GM12892 (cell line): ENCODE measurements around the gene RFTN1.

Experiments
- DNase-seq: peaks from one replicate; pipeline ENCODE4 v3.0.0; 2011; ENCODE audit not compliant: insufficient read length
- FAIRE-seq: peaks from 2 replicates; lab custom pipeline; 2011; peaks lifted over from hg19 to GRCh38; lab: Jason Lieb, UNC
- POLR2A ChIP-seq: IDR thresholded peaks from 2 replicates; pipeline ENCODE4 v1.6.1; 2011; ENCODE audit warnings: low read depth, low read length, control low read depth
- POLR2AphosphoS5 ChIP-seq: IDR thresholded peaks from 2 replicates; pipeline ENCODE4 v1.6.1; 2011; ENCODE audit warnings: low read depth, low read length, control low read depth
- TAF1 ChIP-seq: IDR thresholded peaks from 2 replicates; pipeline ENCODE4 v1.6.1; 2011; ENCODE audit warnings: low read depth, mild to moderate bottlenecking, control low read depth, low read length, borderline replicate concordance

RFTN1 gene

GRCh38 chr3:16423947-16424673, 89.4 kb downstream of the RFTN1 start:
- TF ChIP-seq TAF1, result no peak
- no peak for TF ChIP-seq POLR2A
- no peak for TF ChIP-seq POLR2AphosphoS5
- peak; percentile 38 for FAIRE-seq

GRCh38 chr3:16423298-16423697, 90.2 kb downstream of the RFTN1 start:
- TF ChIP-seq POLR2AphosphoS5, result no peak
- TF ChIP-seq TAF1, result no peak
- TF ChIP-seq POLR2A, result no peak
- DNase-seq (no peak), FAIRE-seq (no peak)

More at GRCh38 chr3:16423947-16424673, 89.4 kb downstream of the RFTN1 start:
- no peak for DNase-seq

GRCh38 chr3:16419640-16420241, 93.8 kb downstream of the RFTN1 start:
- FAIRE-seq (peak; percentile 81), DNase-seq (no peak)
- TF ChIP-seq POLR2AphosphoS5 (no peak), TAF1 (no peak), POLR2A (no peak)

- no peak for TF ChIP-seq TAF1
- FAIRE-seq (no peak), DNase-seq (no peak)
These were observed 95.4 kb downstream of the RFTN1 start for GRCh38 chr3:16417945-16418739.

GRCh38 chr3:16415911-16416476, 97.5 kb downstream of the RFTN1 start:
- TF ChIP-seq POLR2A (no peak), POLR2AphosphoS5 (no peak), TAF1 (no peak)
- no peak for FAIRE-seq
- DNase-seq, result no peak

DNA sequence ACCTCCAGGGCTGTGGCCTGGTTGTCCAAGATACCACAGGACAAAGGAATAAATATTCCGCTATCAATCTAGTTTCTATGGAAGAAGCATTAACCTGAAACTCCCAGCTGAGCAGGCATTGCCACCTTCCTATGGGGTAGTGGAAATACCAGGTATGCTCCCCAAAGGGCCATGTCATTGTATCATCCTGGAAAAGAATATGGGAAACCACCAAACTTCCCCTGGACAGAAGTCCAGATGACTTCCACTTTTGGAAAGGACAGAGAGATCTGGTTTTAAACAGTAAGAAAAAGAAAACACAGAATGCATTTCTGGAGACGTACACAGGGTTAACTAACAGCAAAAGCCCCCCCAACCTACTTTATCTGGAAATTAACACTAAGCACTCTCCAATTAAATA, 100.2 kb downstream of the RFTN1 start:
- DNase-seq (no peak), FAIRE-seq (peak; percentile 24)
- TF ChIP-seq POLR2A (no peak), TAF1 (no peak), POLR2AphosphoS5 (no peak)

GRCh38 chr3:16412192-16412800, 101.2 kb downstream of the RFTN1 start:
- no peak for DNase-seq
- TF ChIP-seq POLR2A (no peak), TAF1 (no peak), POLR2AphosphoS5 (no peak)
- FAIRE-seq, result peak; percentile 90

GRCh38 chr3:16411441-16411840, 102.1 kb downstream of the RFTN1 start:
- TF ChIP-seq TAF1, result no peak
- no peak for TF ChIP-seq POLR2AphosphoS5
- TF ChIP-seq POLR2A, result no peak
- DNase-seq (no peak), FAIRE-seq (no peak)

- DNase-seq (no peak), FAIRE-seq (no peak)
- TF ChIP-seq POLR2A, result no peak
- no peak for TF ChIP-seq TAF1
- TF ChIP-seq POLR2AphosphoS5, result no peak
These were observed 102.8 kb downstream of the RFTN1 start for GRCh38 chr3:16410659-16411058.

- no peak for FAIRE-seq
- TF ChIP-seq TAF1 (no peak), POLR2AphosphoS5 (no peak), POLR2A (no peak)
- no peak for DNase-seq
These were observed 104.5 kb downstream of the RFTN1 start for GRCh38 chr3:16409032-16409431.

DNA sequence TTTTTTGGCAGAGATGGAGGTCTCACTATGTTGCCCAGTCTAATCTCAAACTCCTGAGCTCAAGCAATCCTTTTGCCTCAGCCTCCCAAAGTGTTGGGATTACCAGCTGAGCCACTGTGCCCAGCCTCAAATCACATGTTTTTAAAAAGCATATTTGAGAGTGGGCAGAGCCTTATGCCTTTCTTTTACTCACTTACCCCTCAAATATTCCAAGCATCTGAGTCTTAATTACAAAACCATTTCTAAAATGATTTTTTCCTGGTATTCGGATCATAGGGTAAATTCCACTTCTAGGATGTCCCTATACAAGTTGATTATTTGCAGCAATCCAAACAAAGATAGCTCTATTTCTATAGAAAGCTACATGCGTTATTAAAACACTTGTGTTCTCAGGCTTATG, 106.1 kb downstream of the RFTN1 start:
- TF ChIP-seq POLR2A (no peak), POLR2AphosphoS5 (no peak), TAF1 (no peak)
- FAIRE-seq, result no peak
- no peak for DNase-seq

- no peak for DNase-seq
- TF ChIP-seq POLR2AphosphoS5 (no peak), POLR2A (no peak), TAF1 (no peak)
- FAIRE-seq, result no peak
These were observed 106.9 kb downstream of the RFTN1 start for GRCh38 chr3:16406579-16406978.
